HUES6 (cell line): ENCODE results near the gene APBB1.
A peak's percentile ranks its signal among the peaks of the same experiment; 100 is the strongest.

Experiments
- H3K27ac ChIP-seq: 2 replicates; pipeline ENCODE4 v1.7.0; 2013; ENCODE audit warnings: low read depth, mild to moderate bottlenecking, low read length, inconsistent platforms
- H3K27me3 ChIP-seq: 2 replicates; pipeline ENCODE4 v1.6.1; 2013; ENCODE audit warnings: low read length; ENCODE audit not compliant: control insufficient read depth, insufficient read depth
- H3K36me3 ChIP-seq: 2 replicates; pipeline ENCODE4 v1.6.1; 2013; ENCODE audit warnings: low read length; ENCODE audit not compliant: control insufficient read depth, insufficient read depth
- H3K4me1 ChIP-seq: 2 replicates; pipeline ENCODE4 v1.6.1; 2013; ENCODE audit warnings: low read length; ENCODE audit not compliant: control insufficient read depth, insufficient read depth
- H3K4me3 ChIP-seq: 2 replicates; pipeline ENCODE4 v1.5.1; 2013; ENCODE audit warnings: low read depth, low read length
- H3K9ac ChIP-seq: one replicate; pipeline ENCODE4 v1.6.1; 2013; ENCODE audit warnings: mild to moderate bottlenecking, low read length
- H3K9me3 ChIP-seq: 2 replicates; pipeline ENCODE4 v1.6.1; 2013; ENCODE audit warnings: low read depth, low read length; ENCODE audit not compliant: control insufficient read depth, insufficient read depth

APBB1 gene

GRCh38 chr11:6390718-6391469 lies 28.0 kb downstream of the APBB1 start:
- Histone ChIP-seq H3K27me3 (peaks cover 6% of the 10 kb centered on the region), H3K27ac (no peak overlapping the region), H3K4me1 (peaks cover 18% of the 10 kb centered on the region), H3K4me3 (peak overlapping the region; percentile 77), H3K9ac (peak overlapping the region; percentile 61), H3K36me3 (no peaks in the 10 kb centered on the region), H3K9me3 (no peaks in the 10 kb centered on the region)

DNA sequence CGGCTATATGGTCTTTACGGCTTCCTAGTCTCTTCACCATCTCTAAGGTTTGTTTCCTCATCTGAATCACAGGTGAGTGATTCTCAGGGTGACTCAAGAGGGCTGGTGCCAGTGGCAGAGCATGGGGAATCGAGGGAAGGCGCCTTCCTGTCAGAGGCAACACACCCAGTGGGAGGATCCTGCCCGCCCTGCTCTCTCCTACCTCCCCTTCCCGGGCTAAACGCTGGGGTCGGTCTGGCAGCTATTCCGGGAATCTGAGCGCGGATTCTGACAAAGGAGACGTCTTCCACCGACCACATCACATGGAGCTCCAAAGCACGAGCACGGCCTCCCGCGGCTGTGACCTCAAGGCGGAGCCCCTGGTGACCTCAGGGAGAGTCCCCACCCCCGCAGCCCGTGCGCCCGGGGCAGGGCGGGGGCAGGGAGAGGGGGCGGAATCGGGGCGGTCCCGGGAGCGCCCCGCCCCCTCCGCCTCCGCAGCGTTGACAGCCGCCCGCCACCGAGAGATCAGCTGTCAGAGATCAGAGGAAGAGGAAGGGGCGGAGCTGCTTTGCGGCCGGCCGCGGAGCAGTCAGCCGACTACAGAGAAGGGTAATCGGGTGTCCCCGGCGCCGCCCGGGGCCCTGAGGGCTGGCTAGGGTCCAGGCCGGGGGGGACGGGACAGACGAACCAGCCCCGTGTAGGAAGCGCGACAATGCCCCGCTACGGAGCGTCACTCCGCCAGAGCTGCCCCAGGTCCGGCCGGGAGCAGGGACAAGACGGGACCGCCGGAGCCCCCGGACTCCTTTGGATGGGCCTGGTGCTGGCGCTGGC lies 28.8 kb downstream of the APBB1 start, which contains the start of gene SMPD1:
Gene SMPD1 (plus strand): TSS at position 570 of the 813 bp plus-strand sequence. CDS start 125 bp downstream, at position 695.
- Histone ChIP-seq H3K4me3 (peak within 1 kb of the TSS; percentile 77), H3K4me1 (peaks cover 25% of the 10 kb centered on the region), H3K27ac (no peak within 1 kb of the TSS), H3K27me3 (peaks cover 6% of the 10 kb centered on the region), H3K9me3 (no peaks in the 10 kb centered on the region), H3K36me3 (no peaks in the 10 kb centered on the region), H3K9ac (peak within 1 kb of the TSS; percentile 61)

DNA sequence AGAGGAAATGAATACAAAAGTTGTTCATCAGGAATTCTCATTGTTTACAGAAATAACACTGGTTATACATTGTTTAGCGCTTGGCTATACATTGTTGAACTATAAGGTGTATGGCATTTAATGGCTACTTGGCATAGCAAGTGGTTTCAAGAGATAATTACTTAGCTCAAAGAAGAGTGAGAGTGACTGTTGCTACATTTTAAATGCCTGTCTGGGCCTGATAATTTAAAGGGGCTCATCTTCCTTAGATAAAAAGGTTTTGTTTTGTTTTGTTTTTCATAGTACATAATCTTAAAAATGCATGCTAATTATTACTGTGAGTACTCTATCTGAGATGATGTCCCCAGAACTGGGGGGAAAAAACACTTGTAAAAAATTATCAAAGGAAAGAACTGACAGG lies 30.1 kb downstream of the APBB1 start:
- no peak overlapping the region for H3K4me3 ChIP-seq

GRCh38 chr11:6387811-6388599 lies 30.9 kb downstream of the APBB1 start:
- Histone ChIP-seq H3K4me3 (no peak overlapping the region), H3K9ac (no peak overlapping the region)

More for the DNA sequence above, 30.1 kb downstream of the APBB1 start:
- H3K27ac ChIP-seq: no peak overlapping the region
- H3K9me3 ChIP-seq: no peaks in the 10 kb centered on the region
- H3K9ac ChIP-seq: no peak overlapping the region
- peaks cover 28% of the 10 kb centered on the region for H3K4me1 ChIP-seq
- H3K36me3 ChIP-seq: no peaks in the 10 kb centered on the region
- H3K27me3 ChIP-seq: peaks cover 6% of the 10 kb centered on the region

GRCh38 chr11:6385046-6385777 lies 33.7 kb downstream of the APBB1 start:
- H3K27ac ChIP-seq: peak overlapping the region; percentile 20; the same call in 1 of the 2 replicates

More at GRCh38 chr11:6387811-6388599, 30.9 kb downstream of the APBB1 start:
- Histone ChIP-seq H3K27me3 (peaks cover 6% of the 10 kb centered on the region), H3K9me3 (no peaks in the 10 kb centered on the region), H3K4me1 (peaks cover 28% of the 10 kb centered on the region), H3K27ac (no peak overlapping the region), H3K36me3 (no peaks in the 10 kb centered on the region)

GRCh38 chr11:6378640-6378989 lies 40.3 kb downstream of the APBB1 start:
- no peaks in the 10 kb centered on the region for H3K27me3 ChIP-seq
- H3K36me3 ChIP-seq: no peaks in the 10 kb centered on the region
- H3K4me1 ChIP-seq: peaks cover 11% of the 10 kb centered on the region
- no peak overlapping the region for H3K27ac ChIP-seq
- H3K4me3 ChIP-seq: no peak overlapping the region
- H3K9ac ChIP-seq: no peak overlapping the region
- H3K9me3 ChIP-seq: no peaks in the 10 kb centered on the region

More at GRCh38 chr11:6385046-6385777, 33.7 kb downstream of the APBB1 start:
- Histone ChIP-seq H3K9me3 (no peaks in the 10 kb centered on the region), H3K27me3 (no peaks in the 10 kb centered on the region), H3K4me1 (peaks cover 34% of the 10 kb centered on the region), H3K4me3 (no peak overlapping the region), H3K36me3 (no peaks in the 10 kb centered on the region), H3K9ac (peak overlapping the region; percentile 43)

DNA sequence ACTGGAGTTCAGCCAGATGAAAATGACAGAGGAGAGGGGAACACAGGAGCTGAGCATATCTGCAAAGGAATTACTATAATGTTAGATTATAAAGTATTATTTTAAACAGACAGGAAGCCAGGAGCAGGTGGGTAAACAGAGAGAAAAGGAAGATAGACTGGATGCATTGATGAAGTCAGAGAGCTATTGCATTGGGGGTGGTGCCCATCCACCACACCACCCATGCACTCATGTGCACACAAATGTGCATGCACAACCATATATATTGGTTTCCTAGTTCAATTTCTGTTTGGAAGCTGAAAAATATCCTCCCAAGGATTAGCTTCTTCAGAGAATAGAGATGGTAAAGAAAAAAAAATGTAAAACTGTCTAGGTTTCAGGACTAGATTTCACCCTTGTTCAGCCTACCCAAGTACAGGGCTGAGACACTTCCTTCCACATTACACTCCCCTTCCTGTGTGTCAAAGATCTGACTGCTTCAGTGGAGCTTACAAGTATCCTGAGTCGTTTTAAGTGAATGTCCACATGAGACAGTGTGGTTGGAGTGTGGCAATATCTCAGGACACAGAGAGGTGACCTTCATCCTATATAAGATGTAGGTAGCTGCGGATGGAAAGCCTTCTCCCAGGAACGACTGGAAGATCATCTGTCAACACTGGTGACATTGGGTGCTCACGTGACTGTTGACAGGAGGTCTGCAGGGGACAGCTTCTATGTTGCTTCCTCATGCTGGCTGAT lies 40.8 kb downstream of the APBB1 start:
- Histone ChIP-seq H3K4me1 (peaks cover 11% of the 10 kb centered on the region), H3K9me3 (no peaks in the 10 kb centered on the region), H3K9ac (no peak overlapping the region), H3K27ac (no peak overlapping the region), H3K36me3 (no peaks in the 10 kb centered on the region), H3K4me3 (no peak overlapping the region), H3K27me3 (no peaks in the 10 kb centered on the region)

GRCh38 chr11:6371825-6372224 lies 47.1 kb downstream of the APBB1 start:
- Histone ChIP-seq H3K4me1 (peaks cover 7% of the 10 kb centered on the region), H3K9ac (peak overlapping the region; percentile 3), H3K9me3 (no peaks in the 10 kb centered on the region), H3K36me3 (no peaks in the 10 kb centered on the region), H3K27ac (no peak overlapping the region), H3K27me3 (no peaks in the 10 kb centered on the region), H3K4me3 (no peak overlapping the region)

- Histone ChIP-seq H3K9ac (no peak overlapping the region), H3K36me3 (no peaks in the 10 kb centered on the region), H3K4me1 (peaks cover 4% of the 10 kb centered on the region; the same call in 1 of the 2 replicates), H3K27me3 (no peaks in the 10 kb centered on the region), H3K27ac (no peak overlapping the region), H3K4me3 (no peak overlapping the region), H3K9me3 (no peaks in the 10 kb centered on the region)
Measured at GRCh38 chr11:6365659-6366058, 53.2 kb downstream of the APBB1 start.
